Central memory CD8-positive, alpha-beta T cell (primary cell): ENCODE measurements around the gene MPLKIP.
"Not testable (repeated sequence)": the region's sequence is repeated elsewhere in the genome, so short reads cannot be mapped to it uniquely, and the experiment has no call there.

ENCODE experiments used
- ATAC-seq: fragments of 150-1000 bp; cut with Tn5 transposase; replicated peaks from 2 replicates; pipeline ENCODE4 v1.10.0; 2022; ENCODE audit warnings: mild to moderate bottlenecking, moderate FRiP score, moderate number of reproducible peaks; ENCODE audit not compliant: poor library complexity, severe bottlenecking; ENCODE audit errors: extremely low read depth
- DNase-seq, 2 donors: peaks; one replicate each; pipeline ENCODE4 v3.0.0; 2021; ENCODE audit warnings: low spot score in 2 of 2
- H3K27ac Mint-ChIP-seq: one replicate; pipeline ENCODE4 v1.8.0; 2022; ENCODE audit warnings: low read depth, mild to moderate bottlenecking, moderate library complexity, mixed read lengths
- H3K27me3 Mint-ChIP-seq: one replicate; pipeline ENCODE4 v1.8.0; 2022; ENCODE audit warnings: mixed read lengths
- H3K36me3 Mint-ChIP-seq: one replicate; pipeline ENCODE4 v1.8.0; 2022; ENCODE audit warnings: mild to moderate bottlenecking, moderate library complexity, mixed read lengths; ENCODE audit not compliant: insufficient read depth
- H3K4me1 Mint-ChIP-seq: one replicate; pipeline ENCODE4 v1.8.0; 2022; ENCODE audit warnings: mixed read lengths
- H3K4me3 Mint-ChIP-seq: one replicate; pipeline ENCODE4 v1.8.0; 2022; ENCODE audit warnings: mild to moderate bottlenecking, moderate library complexity, mixed read lengths
- H3K9me3 Mint-ChIP-seq: one replicate; pipeline ENCODE4 v1.8.0; 2022; ENCODE audit warnings: mixed read lengths

Gene MPLKIP

DNA sequence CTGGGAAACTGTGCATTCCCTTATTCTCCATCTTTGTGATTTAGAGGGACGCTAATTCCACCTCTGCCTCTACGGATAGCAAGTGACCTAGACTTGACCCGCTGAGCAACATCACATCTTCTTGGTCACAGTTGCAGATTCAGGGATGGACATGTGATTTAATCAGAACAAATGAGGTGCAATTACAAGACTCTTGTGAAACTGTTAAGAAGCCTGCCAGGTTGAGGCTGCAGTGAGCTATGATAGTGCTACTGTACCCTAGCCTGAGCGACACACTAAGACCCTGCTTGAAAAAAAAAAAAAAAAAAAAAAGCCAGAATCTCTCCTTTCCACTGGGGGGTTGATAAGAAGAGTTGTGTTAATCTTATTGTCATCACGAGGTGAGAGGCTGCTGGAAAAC lies 14.4 kb downstream of the MPLKIP start:
- DNase-seq (no peak), ATAC-seq (no peak)
- peaks cover 6% of the 10 kb centered on the region for H3K36me3 Mint-ChIP-seq
- no peaks in the 10 kb centered on the region for H3K9me3 Mint-ChIP-seq
- no peaks in the 10 kb centered on the region for H3K4me1 Mint-ChIP-seq
- H3K27ac Mint-ChIP-seq, result no peak overlapping the region
- no peaks in the 10 kb centered on the region for H3K27me3 Mint-ChIP-seq
- H3K4me3 Mint-ChIP-seq, result no peak overlapping the region

DNA sequence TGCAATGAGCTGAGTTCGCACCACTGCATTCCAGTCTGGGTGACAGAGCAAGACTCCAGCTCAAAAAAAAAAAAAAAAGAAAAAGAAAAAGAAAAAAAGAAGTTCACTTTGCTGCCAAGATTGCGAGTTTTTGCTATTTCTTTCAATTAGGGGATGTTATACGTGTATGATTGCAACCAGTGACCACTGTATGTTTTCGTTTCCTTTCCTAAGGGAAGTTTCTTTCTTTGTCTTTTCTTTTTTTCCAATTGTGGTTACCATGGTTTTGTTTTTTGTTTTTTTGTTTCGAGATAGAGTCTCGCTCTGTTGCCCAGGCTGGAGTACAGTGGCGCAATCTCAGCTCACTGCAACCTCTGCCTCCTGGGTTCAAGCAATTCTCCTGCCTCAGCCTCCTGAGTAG lies 16.2 kb downstream of the MPLKIP start:
- not testable (repeated sequence) for ATAC-seq, H3K27ac Mint-ChIP-seq, H3K4me1 Mint-ChIP-seq, H3K9me3 Mint-ChIP-seq, H3K4me3 Mint-ChIP-seq, H3K27me3 Mint-ChIP-seq, DNase-seq, H3K36me3 Mint-ChIP-seq

DNA sequence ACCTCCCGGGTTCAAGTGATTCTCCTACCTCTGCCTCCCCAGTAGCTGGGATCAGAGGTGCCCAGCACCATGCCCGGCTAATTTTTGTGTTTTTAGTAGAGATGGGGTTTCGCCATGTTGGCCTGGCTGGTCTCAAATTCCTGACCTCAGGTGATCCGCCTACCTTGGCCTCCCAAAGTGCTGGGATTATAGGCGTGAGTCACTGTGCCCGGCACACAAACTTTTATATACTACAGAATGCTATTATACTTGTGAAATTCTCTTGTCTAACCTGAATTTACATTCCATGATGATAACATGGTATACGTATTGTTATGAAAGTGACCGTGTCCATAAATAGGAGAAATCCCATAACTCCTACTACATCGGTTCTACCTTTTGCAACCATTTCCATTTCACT lies 17.2 kb downstream of the MPLKIP start:
- not testable (repeated sequence) for H3K9me3 Mint-ChIP-seq, H3K36me3 Mint-ChIP-seq, H3K4me3 Mint-ChIP-seq, ATAC-seq, H3K4me1 Mint-ChIP-seq, H3K27ac Mint-ChIP-seq, H3K27me3 Mint-ChIP-seq, DNase-seq

DNA sequence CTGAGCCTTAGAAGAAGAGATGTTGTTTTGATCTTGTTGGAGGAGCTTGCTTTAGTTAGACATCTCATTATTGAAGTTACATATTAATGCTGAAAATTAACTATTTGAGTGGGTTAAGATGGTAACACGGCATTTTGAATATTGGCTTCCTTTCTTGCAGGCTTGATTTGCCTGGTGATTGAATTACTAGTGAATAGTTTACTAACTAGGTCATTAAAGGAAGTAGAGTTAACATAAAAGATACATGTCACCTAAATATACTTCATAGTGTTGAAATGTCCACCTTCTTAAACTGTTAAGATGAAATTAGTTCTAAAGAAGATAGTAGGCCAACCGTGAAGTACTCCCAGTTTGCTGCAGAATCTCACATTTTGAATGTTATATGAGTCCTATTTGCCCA lies 18.5 kb downstream of the MPLKIP start:
- Mint-ChIP-seq H3K27ac (no peak overlapping the region), H3K4me1 (no peaks in the 10 kb centered on the region), H3K9me3 (no peaks in the 10 kb centered on the region), H3K36me3 (peaks cover 6% of the 10 kb centered on the region), H3K27me3 (no peaks in the 10 kb centered on the region), H3K4me3 (no peak overlapping the region)
- DNase-seq, result no peak
- no peak for ATAC-seq

DNA sequence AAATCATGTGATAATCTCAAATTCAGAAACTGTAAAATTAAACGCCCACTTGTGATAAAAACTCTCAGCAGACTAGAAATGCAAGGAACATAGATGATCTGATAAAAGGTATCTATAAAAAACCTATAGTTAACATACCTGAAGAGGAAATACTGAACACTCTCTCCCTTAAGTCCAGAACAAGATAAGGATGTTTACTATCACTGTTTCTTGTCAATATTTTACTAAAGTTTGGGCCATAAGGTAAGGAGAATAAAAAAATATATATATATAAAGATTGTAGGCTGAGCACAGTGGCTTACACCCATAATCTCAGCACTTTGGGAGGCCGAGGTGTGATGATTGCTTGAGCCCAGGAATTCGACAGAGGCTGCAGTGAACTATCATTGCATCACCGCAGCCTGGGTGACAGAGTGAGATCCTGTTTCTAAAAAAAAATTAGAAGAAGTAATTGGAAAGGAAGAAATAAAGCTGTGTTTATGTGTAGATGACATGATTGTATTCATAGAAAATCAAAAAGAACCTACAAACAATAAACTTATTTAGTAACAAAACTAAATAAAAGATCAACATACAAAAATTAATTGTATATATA lies 28.4 kb downstream of the MPLKIP start:
- peaks cover 2% of the 10 kb centered on the region for H3K36me3 Mint-ChIP-seq
- H3K4me3 Mint-ChIP-seq, result no peak overlapping the region
- DNase-seq, result no peak
- no peaks in the 10 kb centered on the region for H3K4me1 Mint-ChIP-seq
- no peaks in the 10 kb centered on the region for H3K9me3 Mint-ChIP-seq
- no peak for ATAC-seq
- no peaks in the 10 kb centered on the region for H3K27me3 Mint-ChIP-seq
- no peak overlapping the region for H3K27ac Mint-ChIP-seq

DNA sequence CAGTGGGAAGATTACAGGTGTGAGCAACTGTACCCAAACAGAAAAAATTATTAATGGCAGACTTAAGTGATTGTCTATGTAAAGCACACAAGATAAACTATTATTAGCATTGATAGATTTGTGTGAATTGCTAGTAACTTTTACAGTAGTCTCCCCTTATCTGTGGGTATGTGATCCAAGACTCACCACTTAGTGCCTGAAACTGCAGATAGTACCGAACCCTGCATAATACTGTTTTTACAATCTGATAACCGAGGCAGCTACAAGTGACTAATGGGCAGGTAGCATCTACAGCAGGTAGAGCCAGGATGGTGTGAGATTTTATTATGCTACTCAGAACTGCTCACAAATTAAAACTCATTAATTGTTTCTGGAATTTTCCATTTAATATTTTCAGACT lies 31.5 kb downstream of the MPLKIP start:
- no peak overlapping the region for H3K27ac Mint-ChIP-seq
- no peak for ATAC-seq
- no peaks in the 10 kb centered on the region for H3K27me3 Mint-ChIP-seq

DNA sequence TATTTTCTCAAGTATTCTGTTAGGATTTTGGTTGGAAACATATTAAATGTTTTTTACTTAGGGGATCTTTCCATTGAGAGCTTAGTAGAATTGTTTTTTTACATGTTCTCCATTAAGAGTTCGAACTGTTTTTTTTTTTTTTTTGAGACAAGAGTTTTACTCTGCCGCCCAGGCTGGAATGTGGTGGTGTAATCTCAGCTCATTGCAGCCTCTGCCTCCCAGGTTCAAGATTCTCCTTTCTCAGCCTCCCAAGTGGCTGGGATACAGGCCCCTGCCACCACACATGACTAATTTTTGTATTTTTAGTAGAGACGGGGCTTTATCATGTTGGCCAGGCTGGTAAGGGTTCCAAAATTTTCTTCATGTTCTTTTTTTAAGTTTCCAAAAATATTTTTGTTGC lies 33.2 kb downstream of the MPLKIP start:
- no peak overlapping the region for H3K27ac Mint-ChIP-seq
- H3K4me1 Mint-ChIP-seq, result no peaks in the 10 kb centered on the region
- H3K36me3 Mint-ChIP-seq, result peaks cover 6% of the 10 kb centered on the region
- no peak overlapping the region for H3K4me3 Mint-ChIP-seq
- no peaks in the 10 kb centered on the region for H3K27me3 Mint-ChIP-seq
- DNase-seq, result no peak
- no peaks in the 10 kb centered on the region for H3K9me3 Mint-ChIP-seq
- no peak for ATAC-seq

More for the DNA sequence above, 31.5 kb downstream of the MPLKIP start:
- H3K4me1 Mint-ChIP-seq, result no peaks in the 10 kb centered on the region
- H3K9me3 Mint-ChIP-seq, result no peaks in the 10 kb centered on the region
- DNase-seq, result no peak
- H3K4me3 Mint-ChIP-seq, result no peak overlapping the region
- H3K36me3 Mint-ChIP-seq, result peaks cover 2% of the 10 kb centered on the region

DNA sequence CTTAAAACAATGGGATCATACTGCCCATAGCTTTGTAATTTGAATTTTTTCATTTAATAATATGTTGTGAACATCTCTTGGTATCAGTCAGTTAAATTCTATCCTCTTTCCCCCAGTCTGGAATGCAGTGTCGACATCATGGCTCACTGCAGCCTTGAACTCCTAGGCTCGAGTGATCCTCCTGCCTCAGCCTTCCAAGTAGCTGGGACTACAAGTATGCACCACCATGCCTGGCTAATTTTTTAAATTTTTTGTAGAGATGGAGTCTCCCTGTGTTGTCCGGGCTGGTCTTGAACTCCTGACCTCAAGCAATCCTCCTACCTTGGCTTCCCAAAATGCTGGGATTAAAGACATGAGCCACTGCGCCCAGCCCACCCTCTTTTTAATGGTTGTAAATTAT lies 34.6 kb downstream of the MPLKIP start:
- H3K4me3 Mint-ChIP-seq, result no peak overlapping the region
- no peaks in the 10 kb centered on the region for H3K27me3 Mint-ChIP-seq
- no peak overlapping the region for H3K27ac Mint-ChIP-seq

DNA sequence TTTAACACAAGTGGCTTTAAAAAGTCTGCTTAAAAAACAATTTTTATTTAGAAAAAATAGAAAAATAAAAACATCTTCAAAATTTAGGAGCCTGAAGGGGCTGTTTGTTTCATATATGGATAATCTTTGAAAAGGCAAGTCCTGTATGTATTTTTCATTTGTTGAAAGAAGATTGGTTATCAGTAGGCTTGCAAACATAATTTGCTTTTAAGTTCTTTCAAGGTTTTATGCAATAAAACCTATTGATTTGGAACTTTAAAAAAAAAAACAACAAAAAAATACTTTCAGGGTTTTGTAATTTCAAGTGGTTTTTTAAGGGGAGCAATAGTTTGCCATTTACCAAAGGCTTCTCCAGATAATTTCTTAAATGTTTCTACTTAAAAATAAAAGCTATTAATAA lies 35.6 kb downstream of the MPLKIP start:
- Mint-ChIP-seq H3K27me3 (no peaks in the 10 kb centered on the region), H3K4me1 (no peaks in the 10 kb centered on the region), H3K36me3 (peaks cover 22% of the 10 kb centered on the region), H3K27ac (no peak overlapping the region), H3K9me3 (no peaks in the 10 kb centered on the region), H3K4me3 (no peak overlapping the region)
- DNase-seq (no peak), ATAC-seq (no peak)

More for the DNA sequence above, 34.6 kb downstream of the MPLKIP start:
- ATAC-seq, result no peak
- Mint-ChIP-seq H3K9me3 (no peaks in the 10 kb centered on the region), H3K4me1 (no peaks in the 10 kb centered on the region), H3K36me3 (peaks cover 11% of the 10 kb centered on the region)
- DNase-seq, result no peak

DNA sequence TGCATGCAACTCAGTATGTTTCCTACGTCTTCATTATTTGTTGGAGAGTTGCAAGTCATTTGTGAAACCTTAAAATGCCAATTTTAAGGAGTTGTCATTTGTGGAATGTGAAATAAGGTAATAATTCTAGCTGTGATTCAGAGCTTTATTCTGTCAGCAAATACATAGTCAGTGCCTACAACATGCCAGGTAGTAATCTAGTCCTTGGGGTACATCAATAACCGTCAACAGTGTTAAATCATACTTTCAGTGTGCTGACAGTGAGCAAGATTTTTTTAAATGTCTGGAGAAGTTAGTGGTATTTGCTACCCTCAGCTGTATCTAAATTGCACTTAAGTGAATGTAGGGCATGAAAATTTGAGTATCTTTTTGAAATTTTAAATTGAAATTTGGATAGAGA lies 36.7 kb downstream of the MPLKIP start:
- DNase-seq, result no peak
- Mint-ChIP-seq H3K36me3 (peaks cover 29% of the 10 kb centered on the region), H3K27me3 (no peaks in the 10 kb centered on the region), H3K4me3 (no peak overlapping the region), H3K9me3 (no peaks in the 10 kb centered on the region), H3K4me1 (no peaks in the 10 kb centered on the region), H3K27ac (peak overlapping the region; percentile 70)
- ATAC-seq, result no peak

DNA sequence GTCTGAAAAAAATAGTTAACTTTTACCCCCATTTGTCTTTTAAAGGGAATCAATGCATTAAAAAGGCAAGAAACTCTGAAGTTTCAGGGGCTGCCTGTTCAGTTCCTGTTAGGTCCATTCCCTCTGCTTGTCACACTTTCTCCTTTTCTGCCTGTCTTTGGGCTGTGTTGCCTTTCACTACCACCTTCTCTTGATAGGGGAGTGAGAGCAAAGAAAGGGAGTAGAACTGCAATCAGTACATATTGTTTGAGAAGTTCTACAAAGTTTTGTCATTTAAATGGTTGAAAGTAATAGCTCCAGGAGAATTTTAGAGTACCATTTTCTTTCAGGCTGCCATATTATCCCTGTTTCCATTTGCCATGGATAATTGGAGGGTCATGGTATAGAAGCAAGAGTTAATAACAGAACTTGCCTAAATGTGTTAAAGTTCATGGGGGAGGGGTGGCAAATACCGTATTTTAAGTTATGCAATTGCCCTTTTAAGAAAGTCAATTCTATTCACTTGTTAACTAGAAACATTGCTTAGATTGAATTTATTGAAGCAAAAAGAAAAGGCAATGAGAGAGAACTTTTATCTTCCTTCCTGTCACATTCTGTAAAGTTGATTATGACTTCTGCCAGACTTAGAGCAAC lies 38.6 kb downstream of the MPLKIP start:
- Mint-ChIP-seq H3K4me3 (no peak overlapping the region), H3K4me1 (no peaks in the 10 kb centered on the region), H3K9me3 (no peaks in the 10 kb centered on the region), H3K27ac (no peak overlapping the region), H3K36me3 (peaks cover 35% of the 10 kb centered on the region), H3K27me3 (no peaks in the 10 kb centered on the region)
- ATAC-seq (no peak), DNase-seq (no peak)

DNA sequence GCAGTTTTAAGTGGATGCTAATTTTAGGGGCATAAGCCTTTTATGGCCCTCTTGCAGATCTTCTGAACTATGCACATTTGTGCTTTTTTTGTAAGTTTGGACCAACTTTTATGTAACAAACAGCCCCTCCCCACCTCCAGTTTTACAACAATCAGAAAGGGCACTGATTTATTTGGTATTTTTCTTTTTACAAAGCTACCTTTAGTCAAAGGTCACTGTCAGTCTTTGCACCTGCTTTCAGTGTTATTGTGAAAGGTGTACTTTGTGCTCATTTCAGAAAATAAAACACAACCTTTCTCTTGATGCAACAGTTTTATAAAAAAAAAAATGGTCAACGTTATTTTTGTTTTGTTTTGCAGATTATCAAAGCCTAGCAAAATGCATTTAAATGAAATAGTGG lies 39.2 kb downstream of the MPLKIP start:
- H3K9me3 Mint-ChIP-seq, result no peaks in the 10 kb centered on the region
- H3K27me3 Mint-ChIP-seq, result no peaks in the 10 kb centered on the region
- DNase-seq (no peak), ATAC-seq (no peak)
- H3K4me3 Mint-ChIP-seq, result no peak overlapping the region
- no peaks in the 10 kb centered on the region for H3K4me1 Mint-ChIP-seq
- H3K27ac Mint-ChIP-seq, result no peak overlapping the region
- H3K36me3 Mint-ChIP-seq, result peaks cover 37% of the 10 kb centered on the region

DNA sequence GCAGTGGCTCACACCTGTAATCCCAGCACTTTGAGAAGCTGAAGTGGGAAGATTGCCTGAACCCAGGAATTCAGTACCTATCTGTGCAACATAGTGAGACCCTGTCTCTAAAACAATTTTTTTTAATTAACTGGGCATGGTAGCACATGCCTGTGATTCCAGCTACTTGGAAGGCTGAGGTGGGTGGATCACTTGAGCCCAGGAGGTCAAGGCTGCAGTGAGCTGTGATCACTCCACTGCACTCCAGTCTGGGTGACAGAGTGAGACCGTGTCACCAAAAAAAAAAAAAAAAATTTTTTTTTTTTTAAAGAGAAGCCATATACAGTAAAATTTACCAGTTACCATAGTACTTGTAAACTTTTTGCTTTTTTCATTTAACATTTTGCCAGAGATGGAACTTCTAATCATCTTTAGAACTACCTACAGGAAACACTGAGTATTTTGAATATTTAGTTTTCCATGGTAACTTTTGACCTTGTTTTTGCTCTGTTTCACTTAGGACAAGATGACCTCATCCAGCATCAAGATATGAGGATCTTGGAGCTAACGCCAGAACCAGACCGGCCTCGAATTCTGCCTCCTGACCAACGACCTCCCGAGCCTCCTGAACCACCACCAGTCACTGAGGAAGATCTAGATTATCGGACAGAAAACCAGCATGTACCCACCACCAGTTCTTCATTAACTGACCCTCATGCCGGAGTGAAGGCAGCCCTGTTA lies 40.6 kb downstream of the MPLKIP start:
- H3K36me3 Mint-ChIP-seq, result peaks cover 45% of the 10 kb centered on the region
- H3K27me3 Mint-ChIP-seq, result no peaks in the 10 kb centered on the region
- H3K27ac Mint-ChIP-seq, result no peak overlapping the region
- no peaks in the 10 kb centered on the region for H3K9me3 Mint-ChIP-seq
- DNase-seq, result no peak
- ATAC-seq, result no peak
- H3K4me1 Mint-ChIP-seq, result no peaks in the 10 kb centered on the region
- H3K4me3 Mint-ChIP-seq, result no peak overlapping the region
